ENCODE results near the gene TRAPPC3. TPM values are rescaled to one million over a fixed set of nuclear protein-coding genes. Genes with fewer than 3 reads are reported as not detected.

The TRAPPC3 gene
- total RNA-seq, 4 donors from 2014 or later = 101 to 156 (median 148) TPM

DNA sequence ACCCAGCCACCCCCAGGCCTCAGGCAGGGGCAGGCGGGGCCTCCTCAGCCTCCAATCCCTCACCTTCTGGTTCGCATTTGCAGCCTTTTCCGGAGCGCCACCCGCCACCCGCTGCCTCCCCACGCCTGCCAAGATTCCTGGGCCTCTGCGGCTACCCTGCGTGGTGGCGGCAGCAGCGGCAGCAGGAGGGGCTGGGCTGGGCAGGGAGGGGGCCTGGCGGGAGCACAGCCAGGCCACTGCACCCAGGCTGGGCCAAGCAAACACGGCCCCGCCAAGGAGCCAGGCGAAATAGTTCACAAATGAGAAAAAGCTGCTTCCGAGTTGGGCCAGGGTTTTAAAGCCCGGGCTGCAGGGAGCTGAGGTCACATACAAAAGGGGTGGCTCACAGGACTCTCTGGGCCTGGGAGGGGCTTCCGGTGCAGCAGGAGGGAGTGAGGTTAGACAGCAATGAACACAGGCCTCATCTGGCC lies 34.1 kb downstream of the TRAPPC3 start:
- H3K27ac ChIP-seq = no peak overlapping the region
- no peak for DNase-seq
- no peaks in the 10 kb centered on the region for H3K27me3 ChIP-seq
- H3K36me3 ChIP-seq = no peaks in the 10 kb centered on the region
- intact Hi-C loops (cut with DNase I) = no loop called here
- no peak overlapping the region for H3K4me3 ChIP-seq (replicated peaks in 1 of 3)
- no peak for TF ChIP-seq POLR2A (IDR thresholded peaks at IDR 0.05)
- TF ChIP-seq, protein P1, sequence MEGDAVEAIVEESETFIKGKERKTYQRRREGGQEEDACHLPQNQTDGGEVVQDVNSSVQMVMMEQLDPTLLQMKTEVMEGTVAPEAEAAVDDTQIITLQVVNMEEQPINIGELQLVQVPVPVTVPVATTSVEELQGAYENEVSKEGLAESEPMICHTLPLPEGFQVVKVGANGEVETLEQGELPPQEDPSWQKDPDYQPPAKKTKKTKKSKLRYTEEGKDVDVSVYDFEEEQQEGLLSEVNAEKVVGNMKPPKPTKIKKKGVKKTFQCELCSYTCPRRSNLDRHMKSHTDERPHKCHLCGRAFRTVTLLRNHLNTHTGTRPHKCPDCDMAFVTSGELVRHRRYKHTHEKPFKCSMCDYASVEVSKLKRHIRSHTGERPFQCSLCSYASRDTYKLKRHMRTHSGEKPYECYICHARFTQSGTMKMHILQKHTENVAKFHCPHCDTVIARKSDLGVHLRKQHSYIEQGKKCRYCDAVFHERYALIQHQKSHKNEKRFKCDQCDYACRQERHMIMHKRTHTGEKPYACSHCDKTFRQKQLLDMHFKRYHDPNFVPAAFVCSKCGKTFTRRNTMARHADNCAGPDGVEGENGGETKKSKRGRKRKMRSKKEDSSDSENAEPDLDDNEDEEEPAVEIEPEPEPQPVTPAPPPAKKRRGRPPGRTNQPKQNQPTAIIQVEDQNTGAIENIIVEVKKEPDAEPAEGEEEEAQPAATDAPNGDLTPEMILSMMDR (IDR thresholded peaks at IDR 0.05) = no peak
- 81 to 82% methylated on average over 7 to 17 of the region's 18 CpGs for WGBS, 2 donors
- no peaks in the 10 kb centered on the region for H3K9me3 ChIP-seq
- peaks cover 0 to 6% of the 10 kb centered on the region in 2 donors for H3K4me1 ChIP-seq

DNA sequence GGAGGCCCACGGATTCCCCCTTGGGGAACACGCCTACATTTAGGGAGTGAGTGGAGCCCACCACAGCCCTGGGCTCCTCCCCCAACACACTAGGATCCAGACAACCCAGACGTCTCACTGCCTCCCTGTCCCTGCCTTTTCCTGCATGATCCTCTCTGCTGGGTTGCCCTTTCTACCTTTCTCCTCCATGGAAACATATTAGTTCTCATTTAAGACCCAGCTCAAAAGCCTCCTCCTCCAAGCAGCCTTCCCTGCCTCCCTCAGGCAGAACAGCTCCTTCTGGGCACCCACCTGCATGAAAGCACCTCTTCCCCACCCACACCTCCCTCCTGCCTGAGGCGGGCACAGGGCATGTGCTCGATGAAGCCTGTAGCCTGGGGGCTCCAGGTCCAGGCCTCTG lies 34.9 kb downstream of the TRAPPC3 start:
- H3K9me3 ChIP-seq = no peaks in the 10 kb centered on the region
- intact Hi-C loops (cut with DNase I) = no loop called here
- peaks cover 0 to 6% of the 10 kb centered on the region in 2 donors for H3K4me1 ChIP-seq
- no peak overlapping the region for H3K4me3 ChIP-seq (replicated peaks in 1 of 3)
- DNase-seq = no peak
- H3K36me3 ChIP-seq = no peaks in the 10 kb centered on the region
- H3K27me3 ChIP-seq = no peaks in the 10 kb centered on the region
- 68 to 73% methylated on average over 5 of the region's 5 CpGs for WGBS, 2 donors
- no peak for TF ChIP-seq POLR2A (IDR thresholded peaks at IDR 0.05)
- TF ChIP-seq, protein P1 (IDR thresholded peaks at IDR 0.05) = no peak
- no peak overlapping the region for H3K27ac ChIP-seq

- 88 to 92% methylated on average over 9 of the region's 9 CpGs for WGBS, 2 donors
- no peak for TF ChIP-seq POLR2A (IDR thresholded peaks at IDR 0.05)
- TF ChIP-seq, protein P1 (IDR thresholded peaks at IDR 0.05) = no peak
- intact Hi-C loops (cut with DNase I) = no loop called here
- peaks cover 0 to 6% of the 10 kb centered on the region in 2 donors for H3K4me1 ChIP-seq
- no peaks in the 10 kb centered on the region for H3K9me3 ChIP-seq
- H3K4me3 ChIP-seq (replicated peaks in 1 of 3) = no peak overlapping the region
- H3K36me3 ChIP-seq = no peaks in the 10 kb centered on the region
- H3K27me3 ChIP-seq = no peaks in the 10 kb centered on the region
- H3K27ac ChIP-seq = no peak overlapping the region
- DNase-seq = no peak
Observed at GRCh38 chr1:36112823-36113222, 36.5 kb downstream of the TRAPPC3 start.

- Histone ChIP-seq H3K27me3 (no peaks in the 10 kb centered on the region), H3K9me3 (no peaks in the 10 kb centered on the region), H3K4me1 (peaks cover 0 to 6% of the 10 kb centered on the region in 2 donors), H3K36me3 (no peaks in the 10 kb centered on the region), H3K27ac (no peak overlapping the region), H3K4me3 (replicated peaks in 1 of 3) (no peak overlapping the region)
- no peak for TF ChIP-seq POLR2A (IDR thresholded peaks at IDR 0.05)
- TF ChIP-seq, protein P1 (IDR thresholded peaks at IDR 0.05) = no peak
- 60 to 63% methylated on average over 4 of the region's 4 CpGs for WGBS, 2 donors
- intact Hi-C loops (cut with DNase I) = no loop called here
- DNase-seq = no peak
Observed at GRCh38 chr1:36111151-36111550, 38.1 kb downstream of the TRAPPC3 start.

DNA sequence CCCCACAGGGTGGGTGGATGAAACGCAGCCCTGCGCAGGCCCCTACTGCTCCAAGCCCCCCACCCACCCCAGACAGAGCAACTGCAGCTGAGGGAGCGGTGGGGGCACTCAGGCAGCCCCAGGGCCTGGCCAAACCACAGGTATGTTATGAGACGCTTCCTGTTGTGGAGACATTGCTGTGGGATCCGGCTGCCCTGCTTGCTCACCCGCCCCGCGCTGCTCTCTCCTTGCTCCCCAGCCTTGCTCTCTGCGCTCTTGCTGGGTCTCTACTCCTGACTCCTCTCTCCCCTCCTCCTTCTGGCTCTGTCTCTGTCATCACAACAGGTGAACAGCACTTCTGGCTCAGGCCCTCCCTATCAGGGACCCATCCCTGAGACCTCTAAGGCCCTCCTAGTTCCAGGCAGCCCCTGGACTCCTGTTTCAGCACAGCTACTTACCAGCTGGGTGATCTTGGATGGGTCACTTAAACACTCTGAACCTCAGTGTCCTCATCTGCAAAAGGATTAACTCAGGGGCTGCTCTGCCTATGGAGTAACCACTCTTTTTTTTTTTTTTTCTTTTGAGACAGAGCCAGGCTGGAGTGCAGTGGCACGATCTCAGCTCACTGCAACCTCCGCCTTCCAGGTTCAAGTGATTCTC lies 40.1 kb downstream of the TRAPPC3 start:
- TF ChIP-seq POLR2A (IDR thresholded peaks at IDR 0.05) = no peak
- TF ChIP-seq, protein P1 (IDR thresholded peaks at IDR 0.05) = no peak
- intact Hi-C loops (cut with DNase I) = no loop called here
- Histone ChIP-seq H3K4me3 (replicated peaks in 1 of 3) (no peak overlapping the region), H3K36me3 (no peaks in the 10 kb centered on the region), H3K9me3 (no peaks in the 10 kb centered on the region), H3K27me3 (no peaks in the 10 kb centered on the region), H3K27ac (no peak overlapping the region), H3K4me1 (peaks cover 0 to 6% of the 10 kb centered on the region in 2 donors)
- DNase-seq = no peak
- 84 to 85% methylated on average over 7 to 10 of the region's 11 CpGs for WGBS, 2 donors
